M059J (cell line): ENCODE results near the gene FAM3A. TPM values are rescaled to one million over a fixed set of nuclear protein-coding genes. Genes with fewer than 3 reads are reported as not detected.

ENCODE experiments used
- DNase-seq: peaks from one replicate; pipeline ENCODE4 v3.0.0-alpha.2; 2012; ENCODE audit warnings: low read depth
- total RNA-seq: library from RNA; depleted of rRNA; stranded (reverse); fragments of >200 nt; shearing (Covaris generic); gene quantifications from 2 replicates; pipeline ENCODE4 v1.2.3, GENCODE V29; 2014; rRNA removed

The FAM3A gene
- total RNA-seq, 1 experiment from 2014 or later: 72.8 TPM

- no peak for DNase-seq
These were observed 53.6 kb downstream of the FAM3A start for GRCh38 chrX:154462396-154462795.

DNA sequence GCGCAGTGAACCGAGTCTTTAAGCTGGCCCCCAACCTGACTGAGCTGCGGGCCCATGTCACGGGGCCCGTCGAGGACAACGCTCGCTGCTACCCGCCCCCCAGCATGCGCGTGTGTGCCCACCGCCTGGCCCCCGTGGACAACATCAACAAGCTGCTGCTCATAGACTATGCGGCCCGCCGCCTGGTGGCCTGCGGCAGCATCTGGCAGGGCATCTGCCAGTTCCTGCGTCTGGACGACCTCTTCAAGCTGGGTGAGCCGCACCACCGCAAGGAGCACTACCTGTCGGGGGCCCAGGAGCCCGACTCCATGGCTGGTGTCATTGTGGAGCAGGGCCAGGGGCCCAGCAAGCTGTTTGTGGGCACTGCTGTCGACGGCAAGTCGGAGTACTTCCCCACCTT is 55.7 kb downstream of the FAM3A start:
- no peak for DNase-seq

DNA sequence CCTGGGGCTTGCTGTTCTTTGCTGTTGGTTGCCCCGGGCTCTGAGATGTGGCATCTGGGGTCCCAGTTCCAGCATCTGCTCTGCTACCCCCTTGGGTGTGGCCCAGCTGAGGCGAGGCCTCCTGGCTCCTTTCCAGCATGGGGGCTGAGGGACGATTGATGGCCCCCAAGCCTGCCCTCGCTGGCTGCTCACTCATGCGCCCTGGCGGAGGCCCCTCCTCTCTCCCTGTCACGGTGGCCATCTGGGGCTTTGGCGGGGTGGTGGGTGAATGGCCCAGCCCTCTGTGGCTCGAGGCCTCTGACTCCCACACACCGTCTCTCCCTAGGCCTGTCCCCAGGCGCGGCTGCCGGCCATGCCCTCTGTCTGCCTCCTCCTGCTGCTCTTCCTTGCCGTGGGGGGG is 56.2 kb downstream of the FAM3A start:
- no peak for DNase-seq

DNA sequence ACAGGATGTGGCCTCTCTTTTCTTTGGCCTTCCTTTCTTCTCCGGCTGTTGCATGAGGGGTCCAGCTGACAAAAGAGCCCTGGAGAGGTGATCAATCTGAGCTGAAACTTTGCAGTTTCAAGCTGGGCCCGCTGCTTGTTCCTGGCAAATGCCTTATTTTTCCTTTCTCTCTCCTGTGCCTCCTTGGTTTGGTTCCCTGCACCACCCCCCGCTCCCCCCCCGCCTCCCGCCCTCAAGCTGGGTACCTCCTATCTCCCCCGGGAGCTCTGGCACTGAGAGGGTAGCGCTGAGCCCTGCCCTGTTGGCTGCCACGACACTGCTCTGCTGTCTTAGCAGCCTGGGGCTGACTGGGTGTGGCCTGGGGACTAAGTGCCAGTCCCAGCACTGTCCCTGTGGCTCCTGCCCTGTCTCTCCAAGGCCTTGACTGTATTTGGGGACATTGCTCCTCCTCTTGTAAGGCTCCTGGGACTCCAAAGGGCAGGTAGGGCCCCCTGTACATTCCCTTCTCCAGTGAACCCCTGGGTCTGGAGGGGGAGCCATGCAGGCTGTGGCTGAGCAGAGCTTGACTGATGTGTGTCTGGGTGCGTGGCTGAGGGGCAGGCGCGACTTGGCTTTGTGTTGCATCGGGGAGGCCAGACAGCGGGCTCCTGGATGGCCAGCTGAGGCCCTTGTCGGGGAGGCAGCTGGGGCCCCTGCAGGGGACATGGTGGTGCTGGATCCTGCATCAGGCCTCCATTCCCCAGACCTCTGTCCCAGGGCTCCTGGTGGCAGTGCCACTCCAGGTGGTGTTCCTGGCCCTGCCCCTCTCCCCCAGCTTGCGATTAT is 56.9 kb downstream of the FAM3A start:
- DNase-seq: peak; percentile 60

DNA sequence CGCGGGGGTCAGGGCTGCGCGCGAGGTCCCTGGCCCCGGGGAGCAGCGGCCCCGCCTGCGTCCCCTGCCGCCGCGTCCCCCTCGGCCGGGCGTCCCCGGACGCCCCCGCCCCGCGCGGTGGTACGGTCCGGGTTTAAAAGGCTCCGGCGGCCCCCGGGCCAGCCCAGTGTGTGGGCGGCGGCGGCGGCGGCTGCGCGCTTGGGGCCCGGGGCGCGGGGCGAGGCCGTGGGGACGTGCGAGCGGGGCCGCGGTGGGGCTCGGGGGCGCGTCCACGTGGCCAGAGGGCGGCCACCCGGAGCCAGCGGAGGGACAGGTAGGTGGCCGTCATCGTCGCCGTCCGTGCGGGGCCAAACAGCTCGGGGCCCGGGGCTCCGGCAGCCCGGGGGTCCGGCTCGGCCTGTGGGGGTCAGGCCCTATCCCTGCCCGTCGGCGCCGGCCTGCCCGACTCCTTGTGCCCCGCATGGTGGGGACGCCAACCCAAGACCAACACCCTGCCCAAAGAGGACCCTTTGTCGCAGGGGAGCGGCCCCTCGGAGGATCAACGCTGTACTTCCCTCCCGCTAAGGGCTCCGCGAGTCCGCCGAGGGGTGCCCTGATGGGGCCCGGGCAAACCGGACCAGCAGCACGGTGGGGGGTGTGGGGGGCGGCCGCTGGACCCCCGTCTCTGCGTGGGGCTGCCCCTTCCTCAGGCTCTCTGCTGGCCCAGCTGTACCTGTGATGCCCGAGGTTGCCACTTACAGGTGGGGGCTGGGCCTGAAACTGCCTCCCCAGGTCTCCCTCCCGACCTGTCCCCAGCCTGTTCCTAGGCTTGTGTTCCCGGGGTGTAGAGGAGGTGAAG is 57.7 kb downstream of the FAM3A start, which contains the start of gene PLXNA3:
TSS of gene PLXNA3 (plus strand) at position 166 of the 838 bp plus-strand sequence. CDS start 1,903 bp downstream, outside the sequence.
- peak; percentile 40 for DNase-seq

GRCh38 chrX:154457491-154458115 is 58.4 kb downstream of the FAM3A start:
- DNase-seq: peak; percentile 44

Other genes with a start within 250 kb of the FAM3A start
- gene TEX28, start 221.1 kb downstream of the FAM3A start, total RNA-seq: not detected in 2 replicates
- gene TKTL1, start 220.4 kb downstream of the FAM3A start, total RNA-seq: 0.22 TPM in 1 of 2 replicates, not detected in the other
- gene FLNA, start 141.6 kb downstream of the FAM3A start, total RNA-seq: 1,078 and 2,383 TPM in 2 replicates
- gene EMD, start 136.9 kb downstream of the FAM3A start, total RNA-seq: 101 and 105 TPM in 2 replicates
- 3,989 and 5,487 TPM in 2 replicates for gene RPL10, start 117.9 kb downstream of the FAM3A start, total RNA-seq
- gene DNASE1L1, start 107.0 kb downstream of the FAM3A start, total RNA-seq: 49.1 and 65.3 TPM in 2 replicates
- 24.9 and 32.1 TPM in 2 replicates for gene TAFAZZIN, start 104.7 kb downstream of the FAM3A start, total RNA-seq
- 123 and 144 TPM in 2 replicates for gene ATP6AP1, start 87.6 kb downstream of the FAM3A start, total RNA-seq
- 210 and 222 TPM in 2 replicates for gene GDI1, start 79.1 kb downstream of the FAM3A start, total RNA-seq
- 99.6 and 139 TPM in 2 replicates for gene FAM50A, start 72.1 kb downstream of the FAM3A start, total RNA-seq
- 4.3 and 8.9 TPM in 2 replicates for gene PLXNA3, start 58.0 kb downstream of the FAM3A start, total RNA-seq
- gene LAGE3, start 37.0 kb downstream of the FAM3A start, total RNA-seq: 102 and 104 TPM in 2 replicates
- 74.0 and 101 TPM in 2 replicates for gene UBL4A, start 29.6 kb downstream of the FAM3A start, total RNA-seq
- 65.4 and 80.7 TPM in 2 replicates for gene SLC10A3, start 25.6 kb downstream of the FAM3A start, total RNA-seq
- gene G6PD, start 30.6 kb upstream of the FAM3A start, total RNA-seq: 157 and 205 TPM in 2 replicates
- gene IKBKG, start 31.4 kb upstream of the FAM3A start, total RNA-seq: 52.4 and 70.5 TPM in 2 replicates
- gene CTAG1A, start 68.9 kb upstream of the FAM3A start, total RNA-seq: not detected in 2 replicates
- gene CTAG1B, start 103.0 kb upstream of the FAM3A start, total RNA-seq: not detected in 2 replicates
- 1.1 TPM in 1 of 2 replicates, not detected in the other for gene CTAG2, start 137.3 kb upstream of the FAM3A start, total RNA-seq
- gene GAB3, start 234.8 kb upstream of the FAM3A start, total RNA-seq: 6.0 and 15.6 TPM in 2 replicates
- 63.9 and 71.2 TPM in 2 replicates for gene DKC1, start 246.6 kb upstream of the FAM3A start, total RNA-seq